ENCODE data around the gene TMEM201. TPM values are rescaled to one million over a fixed set of nuclear protein-coding genes. Genes with fewer than 3 reads are reported as not detected.

Gene TMEM201
- total and polyA plus RNA-seq, 2 of the 13 experiments (the other 11 are each of a cell fraction or from before 2014, with no cell fraction given) = 1.5 to 8.2 TPM

GRCh38 chr1:9539829-9540550, 48.7 kb upstream of the TMEM201 start (continued):
- 0 out of 2 replicates have a peak, but pooled peaks have one; percentile 28 for TF ChIP-seq ZNF275 (CRISPR knock-in tag; IDR thresholded peaks at IDR 0.05; ENCODE audit: borderline replicate concordance)
- TF ChIP-seq ZNF704 (CRISPR knock-in tag; IDR thresholded peaks at IDR 0.05; ENCODE audit: borderline replicate concordance) = no peak
- peak; percentile 19; the same call in 1 of the 2 replicates for TF ChIP-seq ZNF768 (CRISPR knock-in tag; IDR thresholded peaks at IDR 0.05)
- no peak for TF ChIP-seq NR2F2 (IDR thresholded peaks at IDR 0.05; ENCODE audit: borderline replicate concordance, low read depth)
- TF ChIP-seq ZBTB14 (CRISPR knock-in tag; IDR thresholded peaks at IDR 0.05) = no peak
- TF ChIP-seq THAP9 (CRISPR knock-in tag; IDR thresholded peaks at IDR 0.05; ENCODE audit: borderline replicate concordance) = 0 out of 2 replicates have a peak, but pooled peaks have one; percentile 24
- peak; percentile 42; the same call in 1 of the 2 replicates for TF ChIP-seq ZNF160 (CRISPR knock-in tag; IDR thresholded peaks at IDR 0.05)
- TF ChIP-seq HDAC2 (CRISPR knock-in tag; IDR thresholded peaks at IDR 0.05) = 0 out of 2 replicates have a peak, but pooled peaks have one; percentile 13
- peak; percentile 62; the same call in 1 of the 2 replicates for TF ChIP-seq KAT7 (CRISPR knock-in tag; IDR thresholded peaks at IDR 0.05; ENCODE audit: borderline replicate concordance)
- peak; percentile 30 for TF ChIP-seq HNRNPK (IDR thresholded peaks at IDR 0.05; ENCODE audit: low read depth, low read length, poor library complexity, severe bottlenecking)
- 0 out of 2 replicates have a peak, but pooled peaks have one; percentile 41 for TF ChIP-seq ZNF446 (CRISPR knock-in tag; IDR thresholded peaks at IDR 0.05)
- peak; percentile 36; the same call in 1 of the 2 replicates for TF ChIP-seq PAXIP1 (CRISPR knock-in tag; conservative IDR thresholded peaks at IDR 0.05)
- TF ChIP-seq KMT2A (CRISPR knock-in tag; IDR thresholded peaks at IDR 0.05) = peak; percentile 41; the same call in 1 of the 2 replicates
- TF ChIP-seq ZNF792 (CRISPR knock-in tag; IDR thresholded peaks at IDR 0.05) = no peak
- peak; percentile 22 for TF ChIP-seq ZNF18 (CRISPR knock-in tag; IDR thresholded peaks at IDR 0.05; ENCODE audit: insufficient replicate concordance)
- peak; percentile 68 for TF ChIP-seq SAP130 (CRISPR knock-in tag; IDR thresholded peaks at IDR 0.05; ENCODE audit: low read depth)
